H1 (cell line): Measurements from ENCODE around the gene TCFL5. TPM values are rescaled to one million over a fixed set of nuclear protein-coding genes. Genes with fewer than 3 reads are reported as not detected.
A peak's percentile ranks its signal among the peaks of the same experiment; 100 is the strongest.

Source experiments
- CTCF ChIA-PET: fragments of 300-600 bp; sonication (Branson Sonifier 250); formaldehyde crosslinking; loops from one replicate; lab custom pipeline; 2021; ENCODE audit not compliant: partially characterized antibody; lab: Charles Lee
- POLR2A ChIA-PET: fragments of 300-600 bp; sonication (Branson Sonifier 250); formaldehyde crosslinking; loops from one replicate; lab custom pipeline; 2021; ENCODE audit warnings: inconsistent platforms; ENCODE audit not compliant: partially characterized antibody; lab: Charles Lee
- DNase-seq, 2 experiments: peaks; one replicate each; pipeline versions ENCODE4 v3.0.0 to v3.0.0-alpha.2; 2010 to 2022; ENCODE audit warnings: low spot score in 2 of 2, low read depth in 1 of 2, mixed read lengths in 1 of 2
- FAIRE-seq: peaks from 2 replicates; lab custom pipeline; 2011; peaks lifted over from hg19 to GRCh38; lab: Jason Lieb, UNC
- H2AFZ ChIP-seq: 2 replicates; pipeline ENCODE4 v1.8.1; 2012; ENCODE audit warnings: low read length, inconsistent platforms
- H2AK5ac ChIP-seq: 2 replicates; pipeline ENCODE4 v1.6.1; 2013; ENCODE audit warnings: low read depth, low read length
- H2BK120ac ChIP-seq: replicated peaks from 2 replicates; pipeline ENCODE3; 2013; ENCODE audit warnings: low read depth, low read length, inconsistent platforms
- H2BK12ac ChIP-seq: 2 replicates; pipeline ENCODE4 v1.6.1; 2013; ENCODE audit warnings: low read depth, low read length
- H2BK15ac ChIP-seq: 2 replicates; pipeline ENCODE4 v1.6.1; 2013; ENCODE audit warnings: low read length
- H2BK20ac ChIP-seq: 2 replicates; pipeline ENCODE4 v1.6.1; 2013; ENCODE audit warnings: low read length
- H2BK5ac ChIP-seq: 2 replicates; pipeline ENCODE4 v1.6.1; 2013; ENCODE audit warnings: low read depth, low read length
- H3K14ac ChIP-seq: 2 replicates; pipeline ENCODE4 v1.6.1; 2013; ENCODE audit warnings: inconsistent platforms; ENCODE audit not compliant: insufficient read length
- H3K18ac ChIP-seq: 2 replicates; pipeline ENCODE4 v1.6.1; 2013; ENCODE audit warnings: low read length; ENCODE audit errors: extremely low read depth
- H3K23ac ChIP-seq: 2 replicates; pipeline ENCODE4 v1.6.1; 2013; ENCODE audit warnings: inconsistent platforms; ENCODE audit not compliant: insufficient read length
- H3K23me2 ChIP-seq: 2 replicates; pipeline ENCODE4 v1.6.1; 2013; ENCODE audit warnings: low read depth, low read length
- H3K27ac ChIP-seq: 2 replicates; pipeline ENCODE4 v1.6.1; 2011; ENCODE audit warnings: low read depth, low read length, inconsistent platforms
- H3K27me3 ChIP-seq, 4 experiments: replicated peaks in 1 of 4; 1 replicate in 1 of 4; 2 replicates in 3 of 4; pipeline versions ENCODE4 v1.6.1 to v1.8.1; 2011 to 2013; ENCODE audit warnings: low read length in 3 of 4, mild to moderate bottlenecking in 3 of 4, inconsistent platforms in 2 of 4, mixed read lengths in 2 of 4, moderate library complexity in 1 of 4; ENCODE audit not compliant: control insufficient read depth in 3 of 4, insufficient read depth in 3 of 4; ENCODE audit errors: extremely low read depth in 1 of 4
- H3K36me3 ChIP-seq, 4 experiments: 2 replicates each; pipeline versions ENCODE4 v1.6.1 to v1.8.1; 2011 to 2013; ENCODE audit warnings: mild to moderate bottlenecking in 4 of 4, low read length in 3 of 4, moderate library complexity in 2 of 4, control low read depth in 1 of 4, inconsistent platforms in 1 of 4; ENCODE audit not compliant: insufficient read depth in 4 of 4, control insufficient read depth in 2 of 4
- H3K4ac ChIP-seq: replicated peaks from 2 replicates; pipeline ENCODE3; 2013; ENCODE audit warnings: low read length, low read depth, mixed read lengths, inconsistent platforms; ENCODE audit not compliant: insufficient read length
- H3K4me1 ChIP-seq, 4 experiments: replicated peaks in 1 of 4; 1 replicate in 1 of 4; 2 replicates in 3 of 4; pipeline versions ENCODE4 v1.6.1 to v1.8.1; 2011 to 2013; ENCODE audit warnings: low read length in 3 of 4, inconsistent platforms in 2 of 4, mixed read lengths in 1 of 4; ENCODE audit not compliant: insufficient read depth in 4 of 4, control insufficient read depth in 3 of 4
- H3K4me2 ChIP-seq, 2 experiments: 2 replicates each; pipeline versions ENCODE4 v1.6.1 to v1.8.1; 2011 to 2013; ENCODE audit warnings: low read depth in 2 of 2, low read length in 2 of 2, control low read depth in 1 of 2, inconsistent platforms in 1 of 2, mild to moderate bottlenecking in 1 of 2; ENCODE audit not compliant: insufficient read depth in 1 of 2
- H3K4me3 ChIP-seq, 4 experiments: fragments of 200-600, 300-600 bp in 1 of 4; sonication (generic), shearing (Covaris generic), sonication (Bioruptor Twin) in 1 of 4; 2 replicates each; pipeline versions ENCODE4 v1.5.1 to v1.8.1; 2011 to 2016; ENCODE audit warnings: low read length in 4 of 4, low read depth in 3 of 4, control low read depth in 2 of 4, inconsistent platforms in 2 of 4, mild to moderate bottlenecking in 2 of 4, mixed read lengths in 1 of 4, moderate library complexity in 1 of 4; ENCODE audit not compliant: insufficient read depth in 2 of 4; ENCODE audit errors: extremely low read depth in 1 of 4
- H3K56ac ChIP-seq: replicated peaks from 2 replicates; pipeline ENCODE3; 2013; ENCODE audit warnings: low read depth, mild to moderate bottlenecking, mixed read lengths, low read length, inconsistent platforms; ENCODE audit not compliant: insufficient read length
- H3K79me1 ChIP-seq: 2 replicates; pipeline ENCODE4 v1.6.1; 2013; ENCODE audit warnings: low read depth, low read length, control low read depth
- H3K79me2 ChIP-seq, 2 experiments: 2 replicates each; pipeline versions ENCODE4 v1.6.1 to v1.8.1; 2012 to 2013; ENCODE audit warnings: low read length in 2 of 2, mild to moderate bottlenecking in 2 of 2, inconsistent platforms in 1 of 2; ENCODE audit not compliant: insufficient read depth in 2 of 2, control insufficient read depth in 1 of 2
- H3K9ac ChIP-seq, 4 experiments: replicated peaks in 1 of 4; 1 replicate in 1 of 4; 2 replicates in 3 of 4; pipeline versions ENCODE4 v1.6.1 to v1.8.1; 2011 to 2013; ENCODE audit warnings: low read depth in 3 of 4, low read length in 3 of 4, control low read depth in 2 of 4, mild to moderate bottlenecking in 2 of 4, moderate library complexity in 2 of 4, inconsistent platforms in 1 of 4; ENCODE audit errors: extremely low read depth in 1 of 4
- H3K9me3 ChIP-seq, 2 experiments: 2 replicates each; pipeline versions ENCODE4 v1.6.1 to v1.8.1; 2012 to 2013; ENCODE audit warnings: mild to moderate bottlenecking in 2 of 2, moderate library complexity in 2 of 2, control low read depth in 1 of 2, inconsistent platforms in 1 of 2, low read depth in 1 of 2, low read length in 1 of 2, mixed read lengths in 1 of 2; ENCODE audit not compliant: insufficient read depth in 2 of 2
- H4K20me1 ChIP-seq, 2 experiments: replicated peaks in 1 of 2; 2 replicates each; pipeline versions ENCODE3 to v1.8.1; 2011 to 2013; ENCODE audit warnings: inconsistent platforms in 2 of 2, low read length in 2 of 2, mild to moderate bottlenecking in 1 of 2; ENCODE audit not compliant: insufficient read depth in 2 of 2, control insufficient read depth in 1 of 2
- H4K5ac ChIP-seq: 2 replicates; pipeline ENCODE4 v1.6.1; 2013; ENCODE audit warnings: low read length, low read depth, mixed read lengths, inconsistent platforms; ENCODE audit not compliant: insufficient read length
- H4K8ac ChIP-seq: 2 replicates; pipeline ENCODE4 v1.8.0; 2013; ENCODE audit warnings: mild to moderate bottlenecking, moderate library complexity, low read length, inconsistent platforms; ENCODE audit not compliant: insufficient read depth; ENCODE audit errors: extremely low read depth
- H4K91ac ChIP-seq: replicated peaks from 2 replicates; pipeline ENCODE3; 2013; ENCODE audit warnings: low read length, mixed read lengths, inconsistent platforms; ENCODE audit not compliant: insufficient read length
- CHD2 ChIP-seq: IDR thresholded peaks from 2 replicates; pipeline ENCODE4 v1.6.1; 2012; ENCODE audit warnings: low read length, improper control_type of control experiment
- CREB1 ChIP-seq: IDR thresholded peaks from 2 replicates; pipeline ENCODE4 v1.6.1; 2012; ENCODE audit warnings: inconsistent platforms
- HDAC2 ChIP-seq, 2 experiments: fragments of 300-600 bp in 1 of 2; sonication (generic) in 1 of 2; IDR thresholded peaks; 2 replicates each; pipeline ENCODE4 v1.6.1; 2011 to 2012; ENCODE audit warnings: low read depth in 2 of 2, low read length in 2 of 2, mild to moderate bottlenecking in 2 of 2, moderate library complexity in 2 of 2, borderline replicate concordance in 1 of 2, inconsistent platforms in 1 of 2
- RAD21 ChIP-seq, 2 experiments: IDR thresholded peaks in 1 of 2; conservative IDR thresholded peaks in 1 of 2; 2 replicates each; pipeline ENCODE4 v1.6.1; 2011; ENCODE audit warnings: low read depth in 2 of 2, low read length in 2 of 2, improper control_type of control experiment in 1 of 2, inconsistent platforms in 1 of 2, mild to moderate bottlenecking in 1 of 2, moderate library complexity in 1 of 2
- TAF7 ChIP-seq: optimal IDR thresholded peaks from 2 replicates; pipeline ENCODE3; 2011; ENCODE audit warnings: low read depth, mild to moderate bottlenecking, inconsistent platforms, low read length, moderate library complexity, borderline replicate concordance
- ZNF274 ChIP-seq: IDR thresholded peaks from 2 replicates; pipeline ENCODE4 v1.7.0; 2012; ENCODE audit warnings: low read length, borderline replicate concordance; ENCODE audit errors: extremely low read depth
- WGBS, 2 experiments: shearing (Covaris generic) in 1 of 2; methylation state at CpG; one replicate each; pipeline versions ENCODE4 v1.1.6 to v1.1.7; 2013 to 2015; ENCODE audit warnings: low lambda C conversion rate in 2 of 2, mixed read lengths in 2 of 2, inconsistent platforms in 1 of 2, low coverage in 1 of 2, missing lambda C conversion rate in 1 of 2; ENCODE audit not compliant: insufficient replicate concordance in 2 of 2, insufficient coverage in 1 of 2, insufficient read length in 1 of 2; ENCODE audit errors: extremely low coverage in 1 of 2, missing lambda C conversion rate in 1 of 2; 5-methylcytosine and 5-hydroxymethylcytosine counted together
- polyA plus RNA-seq, 7 experiments: library from polyadenylated mRNA; depleted of rRNA in 3 of 7; stranded (reverse) in 5 of 7; unstranded in 2 of 7; fragments of >200 nt in 5 of 7; fragments of 200-250 nt in 2 of 7; gene quantifications; 1 replicate in 5 of 7; 2 replicates in 1 of 7; 4 replicates in 1 of 7; pipeline versions ENCODE4 v1.2.1 to v1.2.3, GENCODE V29; 2011 to 2013; ENCODE audit warnings: missing spikeins in 2 of 7, mixed read lengths in 2 of 7
- total RNA-seq: library from RNA; stranded (reverse); fragmentation: NEBNext Ultra II Directional; extraction: Animal tissue kit (Norgen Biotek cat#: 25700); gene quantifications from 2 replicates; pipeline ENCODE4 v1.2.1, GENCODE V29; 2021
- TF ChIP-seq, protein P1 (sequence below): IDR thresholded peaks from 2 replicates; pipeline ENCODE4 v1.6.1; 2012; ENCODE audit warnings: inconsistent platforms

The TCFL5 gene
- total and polyA plus RNA-seq, 2 of the 8 experiments (the other 6 are each of a cell fraction or from before 2014, with no cell fraction given) = 6.2 to 15.0 TPM

DNA sequence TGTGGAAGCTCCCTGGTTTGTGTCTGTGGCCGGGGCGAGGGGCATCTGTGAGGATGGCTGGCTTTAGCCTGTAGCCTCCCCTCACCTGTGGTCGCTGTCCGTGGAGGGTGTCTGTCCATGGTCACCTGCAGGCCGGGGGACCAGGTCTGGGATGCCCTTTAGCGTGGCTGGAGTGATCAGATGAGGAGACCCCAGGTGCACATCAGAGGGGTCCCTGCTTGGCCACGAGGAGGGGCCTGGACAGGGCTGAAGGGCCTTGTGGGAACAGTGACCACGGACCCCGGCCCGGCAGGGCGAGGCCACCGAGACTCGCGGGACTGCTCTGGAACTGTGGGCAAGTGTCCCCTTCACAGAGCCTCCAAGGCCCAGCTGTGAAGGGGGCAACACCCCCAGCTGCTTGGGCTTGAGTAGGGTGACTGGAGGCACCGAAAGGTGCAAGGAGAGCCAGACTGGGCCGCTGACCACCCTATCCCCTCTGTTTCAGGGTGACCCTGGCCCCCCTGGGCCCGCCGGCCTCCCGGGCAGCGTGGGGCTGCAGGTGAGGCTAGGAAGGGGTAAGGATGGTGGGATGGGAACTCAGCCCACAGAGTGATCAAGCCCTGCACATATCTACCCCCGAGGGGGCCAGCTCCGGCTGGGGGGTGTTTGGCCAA, 36.2 kb downstream of the TCFL5 start:
- Histone ChIP-seq H3K4me3 (no peak overlapping the region), H3K14ac (no peak overlapping the region), H3K36me3 (peaks cover 0 to 7% (median 4%) of the 10 kb centered on the region in 4 experiments; a peak in 4 of 8 replicates), H2BK12ac (no peak overlapping the region), H3K79me1 (no peaks in the 10 kb centered on the region), H2BK120ac (no peak overlapping the region), H3K23me2 (no peaks in the 10 kb centered on the region), H3K27me3 (no peaks in the 10 kb centered on the region), H3K18ac (no peak overlapping the region), H4K20me1 (peaks cover 5 to 8% of the 10 kb centered on the region in 2 experiments), H2BK20ac (no peak overlapping the region), H3K23ac (no peak overlapping the region), H2BK5ac (no peak overlapping the region), H3K9ac (no peak overlapping the region), H3K4me1 (peaks cover 0 to 19% (median 10%) of the 10 kb centered on the region in 4 experiments; a peak in 5 of 7 replicates), H3K79me2 (no peaks in the 10 kb centered on the region), H3K9me3 (no peaks in the 10 kb centered on the region), H3K4me2 (peak overlapping the region in 1 of 2 experiments; percentile 28; a peak in 2 of 4 replicates), H2BK15ac (no peak overlapping the region), H4K5ac (no peak overlapping the region), H4K8ac (peak overlapping the region; percentile 68; the same call in 1 of the 2 replicates), H3K27ac (no peak overlapping the region), H3K4ac (no peak overlapping the region), H4K91ac (peak overlapping the region; percentile 65), H2AFZ (no peak overlapping the region), H3K56ac (no peak overlapping the region), H2AK5ac (no peak overlapping the region)
- FAIRE-seq (no peak), DNase-seq (no peak)
- 90% methylated on average over 17 of the region's 22 CpGs; no CpG with 5 or more reads in 1 of the 2 experiments for WGBS, 2 experiments
- CTCF ChIA-PET = interaction anchor here (0.6 to 2.9 kb wide), 3 partner anchors 16 to 94 kb away, joined by 3 to 9 read pairs (median 4); no protein-coding TSS in a partner anchor
- POLR2A ChIA-PET = interaction anchor here (0.7 to 2.1 kb wide), 4 partner anchors 9 to 49 kb away, joined by 3 to 20 read pairs (median 6); partner anchors contain the start of gene COL9A3
- TF ChIP-seq, protein P1, sequence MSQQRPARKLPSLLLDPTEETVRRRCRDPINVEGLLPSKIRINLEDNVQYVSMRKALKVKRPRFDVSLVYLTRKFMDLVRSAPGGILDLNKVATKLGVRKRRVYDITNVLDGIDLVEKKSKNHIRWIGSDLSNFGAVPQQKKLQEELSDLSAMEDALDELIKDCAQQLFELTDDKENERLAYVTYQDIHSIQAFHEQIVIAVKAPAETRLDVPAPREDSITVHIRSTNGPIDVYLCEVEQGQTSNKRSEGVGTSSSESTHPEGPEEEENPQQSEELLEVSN = no peak
- no peak for TF ChIP-seq CREB1
- TF ChIP-seq HDAC2 (IDR thresholded peaks at IDR 0.05; ENCODE audit: borderline replicate concordance in 1 of 2, low read depth in 2 of 2, low read length in 2 of 2) = no peak
- no peak for TF ChIP-seq RAD21 (IDR thresholded peaks at IDR 0.05 in 1 of 2, conservative IDR thresholded peaks at IDR 0.05 in 1 of 2; ENCODE audit: low read depth in 2 of 2, low read length in 2 of 2)
- no peak for TF ChIP-seq CHD2
- no peak for TF ChIP-seq TAF7
- no peak for TF ChIP-seq ZNF274
